GM19099 (cell line): ENCODE results near the gene TDRD6.

Experiments
- POLR2A ChIP-seq: IDR thresholded peaks from 3 replicates; pipeline ENCODE4 v1.6.1; 2011; ENCODE audit warnings: low read depth; ENCODE audit not compliant: insufficient read length; ENCODE audit errors: extremely low read depth

Gene TDRD6

DNA sequence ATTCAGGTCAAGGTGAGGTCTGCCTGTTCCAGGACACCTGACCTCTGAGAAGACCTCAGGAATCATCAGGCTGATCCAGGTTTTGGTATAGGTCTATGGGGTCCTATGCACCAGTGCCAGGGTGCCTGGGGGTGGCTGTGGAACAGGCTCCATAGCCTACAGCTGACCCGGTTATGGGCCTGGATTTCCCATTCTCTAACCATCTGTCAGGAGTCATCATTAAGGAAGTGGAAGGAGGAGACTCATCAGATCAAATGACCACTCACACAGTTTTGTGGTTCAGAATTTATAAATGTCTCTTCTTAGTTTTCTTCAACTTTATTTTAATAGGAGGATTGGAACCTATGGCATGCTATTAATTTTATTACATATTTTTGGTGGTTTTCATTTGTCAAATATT is 32.7 kb downstream of the TDRD6 start:
- TF ChIP-seq POLR2A, result no peak

GRCh38 chr6:46729787-46730326 is 42.2 kb downstream of the TDRD6 start:
- no peak for TF ChIP-seq POLR2A

- no peak for TF ChIP-seq POLR2A
These were observed 43.3 kb downstream of the TDRD6 start for GRCh38 chr6:46730921-46731461.

GRCh38 chr6:46733341-46733801 is 45.7 kb downstream of the TDRD6 start:
- no peak for TF ChIP-seq POLR2A

- TF ChIP-seq POLR2A, result no peak
These were observed 47.4 kb downstream of the TDRD6 start, which contains the start of gene PLA2G7 for GRCh38 chr6:46734867-46735719. PLA2G7 (minus strand) TSS chr6:46735375; CDS start chr6:46722891, 12,484 bp downstream.

DNA sequence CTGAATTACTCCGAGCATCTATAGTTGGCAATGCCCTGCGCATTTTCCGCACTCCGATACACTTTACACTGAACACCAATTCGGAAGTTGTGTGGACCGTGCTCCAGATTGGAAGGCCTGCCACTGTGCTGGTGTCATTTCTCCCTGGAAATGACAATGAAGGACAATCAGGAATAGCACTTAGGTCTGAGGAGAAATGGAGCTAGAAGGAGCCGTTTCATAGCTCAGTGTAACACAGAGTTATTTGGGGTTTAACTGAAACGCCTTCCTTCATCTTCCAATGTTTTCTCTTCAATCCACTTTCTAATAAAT is 48.0 kb downstream of the TDRD6 start:
- no peak for TF ChIP-seq POLR2A

DNA sequence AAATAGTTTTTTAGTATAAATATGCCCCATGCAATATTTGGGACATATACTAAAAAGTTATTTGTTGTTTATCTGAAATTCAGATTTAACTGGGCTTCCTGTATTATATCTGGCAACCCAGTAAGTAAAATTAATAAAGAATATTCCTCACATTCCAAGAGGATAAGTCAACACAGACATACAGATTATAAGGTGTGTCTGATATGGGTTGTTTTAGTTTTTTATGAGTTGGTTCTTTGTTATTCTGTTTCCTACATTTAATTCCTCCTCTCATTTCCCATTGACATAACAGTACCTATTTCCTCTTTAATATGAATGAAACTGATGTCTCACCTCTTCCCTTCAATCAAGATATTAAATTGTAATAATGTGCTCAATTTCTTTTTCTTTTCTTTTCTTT is 49.2 kb downstream of the TDRD6 start:
- TF ChIP-seq POLR2A, result no peak

DNA sequence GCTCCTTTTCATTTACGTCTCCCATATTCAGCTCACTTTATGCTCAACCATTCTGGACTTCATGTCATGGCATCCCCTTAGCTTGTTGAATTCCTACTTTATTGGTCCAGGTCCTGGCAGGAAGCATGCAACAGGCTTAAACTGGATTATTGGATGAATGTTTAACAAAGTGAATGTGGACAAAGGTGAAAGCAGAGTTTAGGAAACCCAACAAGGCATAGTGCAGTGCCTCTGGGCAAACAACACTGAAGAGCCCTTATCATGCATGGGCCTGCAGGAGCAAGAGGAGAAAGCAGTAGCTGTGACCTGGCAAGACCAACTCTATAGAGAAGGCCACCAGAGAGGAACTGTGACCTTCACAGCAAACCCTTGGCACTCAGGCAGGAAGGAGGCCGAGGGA is 53.8 kb downstream of the TDRD6 start:
- no peak for TF ChIP-seq POLR2A

DNA sequence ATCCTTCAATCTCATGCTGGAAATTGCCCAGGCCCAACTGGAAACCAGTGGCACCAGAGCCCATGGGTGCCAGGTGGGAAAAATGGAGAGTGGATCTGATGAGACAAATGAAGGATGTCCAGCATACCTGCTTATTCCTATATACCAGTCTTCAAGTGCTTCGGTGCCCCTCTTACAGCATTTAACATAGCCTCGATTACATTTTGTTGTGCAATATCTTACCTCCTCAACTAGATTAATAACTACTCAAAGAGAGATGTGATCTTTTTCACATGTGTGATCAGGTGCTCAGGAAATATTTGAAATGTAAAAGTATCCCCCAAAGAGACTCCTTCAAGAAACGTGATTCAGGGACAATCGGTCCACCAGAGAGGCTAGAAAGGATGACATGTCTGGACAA is 54.2 kb downstream of the TDRD6 start:
- no peak for TF ChIP-seq POLR2A

GRCh38 chr6:46743425-46744158 is 55.9 kb downstream of the TDRD6 start:
- TF ChIP-seq POLR2A, result no peak

GRCh38 chr6:46745973-46746372 is 58.3 kb downstream of the TDRD6 start:
- TF ChIP-seq POLR2A, result no peak

- TF ChIP-seq POLR2A, result no peak
These were observed 59.0 kb downstream of the TDRD6 start, which contains the start of gene ANKRD66 for GRCh38 chr6:46746696-46747095. ANKRD66 (plus strand) TSS chr6:46746933; CDS start chr6:46751949, 5,016 bp downstream.

DNA sequence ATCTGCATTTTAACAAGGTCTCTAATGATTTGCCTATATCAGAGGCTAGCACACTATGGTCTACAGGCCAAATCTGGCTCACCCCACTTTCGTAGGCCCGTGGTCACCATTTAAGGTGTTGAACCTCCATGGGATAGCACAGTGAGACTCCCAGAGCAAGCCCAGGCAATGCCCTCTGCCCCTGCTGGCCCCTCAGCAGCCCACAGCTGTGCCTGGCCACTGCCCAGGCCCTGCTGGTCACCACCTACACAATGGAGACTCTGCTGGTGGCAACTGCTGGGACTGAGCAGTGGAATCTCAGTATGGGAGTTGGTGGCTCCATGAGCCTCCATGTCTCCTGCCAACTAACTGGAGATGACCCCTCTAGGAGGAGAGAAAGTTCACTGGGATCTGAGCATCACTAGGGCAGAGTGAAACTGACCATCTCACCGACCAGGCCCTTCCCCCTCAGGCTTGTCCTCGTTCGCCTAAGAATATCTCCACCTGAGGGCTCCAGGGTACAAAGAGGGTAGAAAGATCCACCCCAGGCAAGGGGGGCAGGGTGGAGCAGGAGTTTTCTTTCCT is 61.3 kb downstream of the TDRD6 start:
- TF ChIP-seq POLR2A, result no peak

DNA sequence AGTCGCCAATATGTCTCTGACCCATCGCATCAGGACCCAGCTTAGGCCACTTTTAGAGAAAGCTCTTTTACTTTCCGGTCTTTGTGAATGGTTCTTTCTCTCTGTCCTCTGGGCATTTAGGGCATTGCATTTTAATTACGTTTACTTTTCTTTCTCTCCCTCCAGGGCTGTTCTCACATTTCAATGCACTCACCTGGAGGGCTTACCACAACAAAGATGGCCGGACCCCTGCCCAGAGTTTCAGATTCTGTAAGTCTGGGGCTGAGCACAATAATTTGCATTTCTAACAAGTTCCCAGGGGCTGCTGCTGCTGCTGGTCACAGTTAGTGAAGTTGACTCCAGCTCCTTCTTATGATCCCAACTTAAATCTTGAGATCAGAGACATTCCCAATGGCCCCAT is 62.0 kb downstream of the TDRD6 start:
- TF ChIP-seq POLR2A, result no peak

- TF ChIP-seq POLR2A, result no peak
These were observed 64.0 kb downstream of the TDRD6 start for GRCh38 chr6:46751658-46752057.
